Measurements from ENCODE around the gene KCNJ1. TPM values are rescaled to one million over a fixed set of nuclear protein-coding genes. Genes with fewer than 3 reads are reported as not detected.

The KCNJ1 gene
- polyA plus RNA-seq, 12 donors: 0.12 to 0.96 (median 0.32) TPM; not detected in 2

GRCh38 chr11:128901653-128902514 is 34.8 kb upstream of the KCNJ1 start:
- DNase-seq: no peak

DNA sequence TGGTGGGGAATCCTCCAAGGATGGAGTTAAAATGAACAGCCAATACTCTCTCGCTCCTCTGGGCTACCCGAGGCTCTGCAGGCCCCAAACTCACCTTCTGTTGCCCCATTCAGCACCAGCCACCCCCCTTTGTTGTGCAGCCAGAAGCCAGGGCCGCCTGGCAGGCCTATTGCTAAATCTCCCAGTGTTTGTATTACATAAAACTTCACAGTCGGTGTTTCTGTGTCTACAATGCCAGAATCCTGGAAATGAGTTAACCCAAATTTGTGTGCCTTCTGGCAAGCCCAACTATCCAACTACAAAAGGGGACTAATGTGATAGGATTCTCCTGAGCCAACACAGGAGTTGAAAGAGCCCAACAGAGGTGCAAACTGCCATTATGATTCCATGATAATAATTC is 33.4 kb upstream of the KCNJ1 start:
- no peak for DNase-seq

GRCh38 chr11:128898580-128899344 is 31.7 kb upstream of the KCNJ1 start:
- no peak for DNase-seq

DNA sequence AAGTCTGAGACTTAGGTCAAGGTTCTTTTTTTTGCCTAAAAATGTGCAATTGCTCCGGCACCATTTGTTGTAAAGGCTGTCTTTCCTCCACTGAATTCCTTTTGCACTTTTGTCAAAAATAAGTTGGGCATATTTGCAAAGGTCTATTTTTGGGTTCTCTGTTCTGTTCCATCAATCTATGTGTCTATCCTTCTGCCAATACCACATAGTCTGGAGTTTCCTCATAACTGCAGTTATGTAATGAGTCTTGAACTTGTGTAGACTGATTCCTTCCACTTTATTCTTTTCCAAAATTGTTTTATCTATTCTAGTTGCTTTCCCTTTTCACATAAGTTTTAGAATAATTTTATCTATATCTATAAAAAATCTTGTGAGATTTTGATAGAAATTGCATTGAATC is 30.7 kb upstream of the KCNJ1 start:
- DNase-seq: no peak

DNA sequence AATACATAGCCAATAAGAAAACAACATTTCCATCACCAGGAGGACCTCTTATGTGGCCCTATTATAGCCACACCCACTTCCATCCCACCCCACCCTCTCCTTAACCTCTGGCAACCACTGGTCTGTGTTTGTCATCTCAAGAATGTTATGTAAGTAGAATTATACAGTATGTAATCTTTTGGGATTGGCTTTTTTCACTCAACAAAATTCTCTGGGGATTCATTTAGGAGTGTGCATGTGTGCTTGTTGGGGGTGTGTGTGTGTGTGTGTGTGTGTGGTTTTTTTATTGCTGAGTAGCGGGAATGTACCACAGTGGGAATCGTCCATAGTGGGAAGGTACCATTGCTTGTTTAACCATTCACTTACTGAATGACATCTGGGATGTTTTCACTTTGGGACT is 29.3 kb upstream of the KCNJ1 start:
- no peak for DNase-seq

- DNase-seq: no peak
Measured at GRCh38 chr11:128895526-128895925, 28.4 kb upstream of the KCNJ1 start.

GRCh38 chr11:128894685-128895084 is 27.6 kb upstream of the KCNJ1 start:
- DNase-seq: no peak

- DNase-seq: no peak
Measured at GRCh38 chr11:128894286-128894681, 27.2 kb upstream of the KCNJ1 start.

GRCh38 chr11:128893578-128894285 is 26.6 kb upstream of the KCNJ1 start:
- no peak for DNase-seq

- DNase-seq: no peak
Measured at GRCh38 chr11:128892866-128893565, 25.9 kb upstream of the KCNJ1 start.

DNA sequence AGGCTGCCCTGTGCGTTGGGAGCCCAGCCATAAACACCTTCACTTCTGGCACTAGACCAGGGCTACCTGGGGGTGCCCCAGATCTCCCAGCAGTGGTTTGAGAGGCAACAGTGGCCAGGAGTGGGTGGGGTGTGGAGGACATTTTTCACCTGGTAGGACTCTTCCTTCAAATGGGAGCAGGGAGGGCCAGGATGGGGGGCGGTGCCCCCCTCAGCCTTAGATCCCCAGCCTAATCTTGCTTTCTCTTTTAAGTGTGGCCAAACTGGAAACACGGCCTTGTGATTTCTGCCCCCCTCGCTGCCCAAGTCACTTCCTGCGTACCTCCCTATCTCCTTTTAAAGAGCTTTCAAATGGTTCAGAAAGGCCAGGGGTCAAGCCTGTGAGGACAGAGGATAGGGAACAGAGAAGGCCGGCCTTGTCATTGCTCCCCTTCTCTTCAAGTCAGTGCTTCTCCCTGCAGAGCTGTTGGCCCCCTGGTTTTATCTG is 24.9 kb upstream of the KCNJ1 start:
- no peak for DNase-seq

GRCh38 chr11:128890543-128891368 is 23.7 kb upstream of the KCNJ1 start, which contains the start of gene KCNJ5:
Gene KCNJ5 (plus strand): TSS chr11:128891356. CDS start chr11:128911274, 19,918 bp downstream.
- peak; percentile 44 for DNase-seq

GRCh38 chr11:128890216-128890542 is 23.1 kb upstream of the KCNJ1 start:
- no peak for DNase-seq

DNA sequence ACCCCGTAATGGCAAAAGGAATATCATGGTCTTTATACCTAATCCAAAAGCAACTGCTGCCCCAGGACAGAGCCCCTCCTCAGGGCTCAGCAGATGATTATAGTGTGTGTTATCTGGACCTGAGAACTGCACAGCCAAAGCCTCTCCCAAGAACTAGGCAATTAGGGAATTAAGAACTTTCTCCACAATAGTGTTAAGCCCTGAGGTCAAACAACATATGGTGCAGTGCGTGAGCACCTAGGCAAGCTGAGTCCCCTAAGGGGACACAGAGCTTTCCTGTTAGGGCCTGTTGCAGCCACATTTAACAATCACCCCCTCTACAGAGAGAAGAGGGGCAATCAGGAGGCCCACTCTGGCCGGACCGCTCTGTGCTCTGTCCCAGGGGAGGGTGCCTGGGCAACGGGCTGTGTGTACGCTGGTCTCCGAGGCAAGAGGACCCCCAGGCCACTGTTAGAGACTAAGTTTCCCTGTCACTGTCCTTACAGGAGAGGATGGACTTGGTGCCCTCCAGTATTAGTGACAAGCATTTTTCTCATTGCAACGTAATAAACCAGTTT is 22.6 kb upstream of the KCNJ1 start:
- DNase-seq: no peak

GRCh38 chr11:128888034-128888985 is 21.2 kb upstream of the KCNJ1 start:
- DNase-seq: no peak

- no peak for DNase-seq
Measured at GRCh38 chr11:128886406-128887124, 19.5 kb upstream of the KCNJ1 start.

- peak; percentile 69 for DNase-seq
Measured at GRCh38 chr11:128884703-128885338, 17.7 kb upstream of the KCNJ1 start.

- DNase-seq: no peak
Measured at GRCh38 chr11:128884054-128884453, 17.0 kb upstream of the KCNJ1 start.
